GM18907 (cell line): ENCODE measurements around the gene CTF1.
"Not testable (repeated sequence)": the region's sequence is repeated elsewhere in the genome, so short reads cannot be mapped to it uniquely, and the experiment has no call there.

Experiments used
- ATAC-seq: cut with Tn5 transposase; IDR thresholded peaks from one replicate; pipeline ENCODE4 v1.9.1; 2021; ENCODE audit warnings: mild to moderate bottlenecking, moderate library complexity; ENCODE audit not compliant: unreplicated experiment

CTF1 gene

GRCh38 chr16:30896261-30896888 lies at the start of gene CTF1:
TSS of gene CTF1 (plus strand) at chr16:30896614. CDS start at chr16:30896644, 30 bp downstream.
- ATAC-seq = no peak

- ATAC-seq = no peak
Observed at GRCh38 chr16:30846649-30847402, 49.6 kb upstream of the CTF1 start.

GRCh38 chr16:30850246-30850645 lies 46.2 kb upstream of the CTF1 start:
- ATAC-seq = no peak

- ATAC-seq = no peak
Observed at GRCh38 chr16:30853758-30854157, 42.7 kb upstream of the CTF1 start.

- ATAC-seq = no peak
Observed at GRCh38 chr16:30858111-30858495, 38.3 kb upstream of the CTF1 start.

- no peak for ATAC-seq
Observed at GRCh38 chr16:30858829-30859423, 37.5 kb upstream of the CTF1 start.

GRCh38 chr16:30860729-30861128 lies 35.7 kb upstream of the CTF1 start:
- ATAC-seq = not testable (repeated sequence)

- not testable (repeated sequence) for ATAC-seq
Observed at GRCh38 chr16:30863178-30863577, 33.2 kb upstream of the CTF1 start.

- ATAC-seq = no peak
Observed at GRCh38 chr16:30866031-30866430, 30.4 kb upstream of the CTF1 start.

- no peak for ATAC-seq
Observed at GRCh38 chr16:30867747-30868146, 28.7 kb upstream of the CTF1 start.

GRCh38 chr16:30870904-30871303 lies 25.5 kb upstream of the CTF1 start:
- no peak for ATAC-seq

GRCh38 chr16:30874244-30874820 lies 22.1 kb upstream of the CTF1 start:
- no peak for ATAC-seq

GRCh38 chr16:30874821-30875717 lies 21.3 kb upstream of the CTF1 start:
- ATAC-seq = peak; percentile 87

- no peak for ATAC-seq
Observed at GRCh38 chr16:30875871-30876801, 20.3 kb upstream of the CTF1 start.

- no peak for ATAC-seq
Observed at GRCh38 chr16:30876867-30877266, 19.5 kb upstream of the CTF1 start.

GRCh38 chr16:30882429-30883310 lies 13.7 kb upstream of the CTF1 start:
- ATAC-seq = no peak

GRCh38 chr16:30884760-30885159 lies 11.7 kb upstream of the CTF1 start:
- no peak for ATAC-seq

- ATAC-seq = no peak
Observed at GRCh38 chr16:30885196-30885595, 11.2 kb upstream of the CTF1 start.

- ATAC-seq = no peak
Observed at GRCh38 chr16:30886145-30886544, 10.3 kb upstream of the CTF1 start.
